HEK293 (cell line): ENCODE results near the gene MBLAC1.

Experiments
- GLI2 ChIP-seq: fragments of 450-650 bp; formaldehyde crosslinking; IDR thresholded peaks from 2 replicates; pipeline ENCODE4; 2017; ENCODE audit warnings: missing biosample characterization, missing genetic modification characterization, low read depth, borderline replicate concordance
- KLF17 ChIP-seq: fragments of 450-650 bp; formaldehyde crosslinking; IDR thresholded peaks from 2 replicates; pipeline ENCODE4 v1.5.1; 2016; ENCODE audit warnings: missing biosample characterization, missing genetic modification characterization
- MEIS1 ChIP-seq: sonication (generic); formaldehyde crosslinking; IDR thresholded peaks from 2 replicates; pipeline ENCODE4 v1.8.1; 2022; ENCODE audit warnings: missing genetic modification reagents, mild to moderate bottlenecking, borderline replicate concordance
- PRDM4 ChIP-seq: fragments of 450-650 bp; formaldehyde crosslinking; IDR thresholded peaks from 2 replicates; pipeline ENCODE4 v1.5.1; 2017; ENCODE audit warnings: missing biosample characterization, missing genetic modification characterization
- RBAK ChIP-seq: fragments of 450-650 bp; formaldehyde crosslinking; IDR thresholded peaks from 2 replicates; pipeline ENCODE4 v1.5.1; 2016; ENCODE audit warnings: missing biosample characterization, missing genetic modification characterization
- REST ChIP-seq: fragments of 450-650 bp; formaldehyde crosslinking; IDR thresholded peaks from 2 replicates; pipeline ENCODE4 v1.5.1; 2016; ENCODE audit warnings: missing biosample characterization, missing genetic modification characterization
- YY2 ChIP-seq: fragments of 450-650 bp; formaldehyde crosslinking; IDR thresholded peaks from 2 replicates; pipeline ENCODE4 v1.5.1; 2016; ENCODE audit warnings: missing biosample characterization, missing genetic modification characterization
- ZBTB26 ChIP-seq: fragments of 450-650 bp; formaldehyde crosslinking; optimal IDR thresholded peaks from 2 replicates; pipeline ENCODE3; 2016; ENCODE audit warnings: missing biosample characterization, mild to moderate bottlenecking, missing genetic modification characterization
- ZNF140 ChIP-seq: fragments of 450-650 bp; formaldehyde crosslinking; IDR thresholded peaks from 2 replicates; pipeline ENCODE4 v1.5.1; 2016; ENCODE audit warnings: missing biosample characterization, missing genetic modification characterization
- ZNF157 ChIP-seq: fragments of 450-650 bp; formaldehyde crosslinking; IDR thresholded peaks from 2 replicates; pipeline ENCODE4 v1.5.1; 2016; ENCODE audit warnings: missing biosample characterization, missing genetic modification characterization
- ZNF266 ChIP-seq: fragments of 450-650 bp; formaldehyde crosslinking; IDR thresholded peaks from 2 replicates; pipeline ENCODE4 v1.5.1; 2016; ENCODE audit warnings: missing biosample characterization, missing genetic modification characterization, low read depth
- ZNF354C ChIP-seq: fragments of 450-650 bp; formaldehyde crosslinking; IDR thresholded peaks from 2 replicates; pipeline ENCODE4 v1.5.1; 2016; ENCODE audit warnings: missing biosample characterization, missing genetic modification characterization, low read depth, borderline replicate concordance
- ZNF488 ChIP-seq: fragments of 450-650 bp; formaldehyde crosslinking; IDR thresholded peaks from 2 replicates; pipeline ENCODE4 v1.5.1; 2016; ENCODE audit warnings: missing biosample characterization, missing genetic modification characterization
- ZNF530 ChIP-seq: fragments of 450-650 bp; formaldehyde crosslinking; IDR thresholded peaks from 2 replicates; pipeline ENCODE4 v1.5.1; 2016; ENCODE audit warnings: low read depth, missing biosample characterization, missing genetic modification characterization
- ZNF654 ChIP-seq: fragments of 450-650 bp; formaldehyde crosslinking; IDR thresholded peaks from 2 replicates; pipeline ENCODE4 v1.5.1; 2016; ENCODE audit warnings: low read depth, missing biosample characterization, missing genetic modification characterization
- ZNF664 ChIP-seq: fragments of 450-650 bp; formaldehyde crosslinking; IDR thresholded peaks from 2 replicates; pipeline ENCODE4 v1.5.1; 2016; ENCODE audit warnings: missing biosample characterization, missing genetic modification characterization
- ZNF837 ChIP-seq: fragments of 450-650 bp; formaldehyde crosslinking; IDR thresholded peaks from 2 replicates; pipeline ENCODE4 v1.5.1; 2016; ENCODE audit warnings: missing biosample characterization, missing genetic modification characterization
- ZSCAN16 ChIP-seq: fragments of 450-650 bp; formaldehyde crosslinking; IDR thresholded peaks from 2 replicates; pipeline ENCODE4 v1.5.1; 2016; ENCODE audit warnings: missing biosample characterization, missing genetic modification characterization
- TF ChIP-seq, protein P1 (sequence below): fragments of 450-650 bp; formaldehyde crosslinking; IDR thresholded peaks from 2 replicates; pipeline ENCODE4 v1.5.1; 2016; ENCODE audit warnings: missing biosample characterization, missing genetic modification characterization
- TF ChIP-seq, protein P2 (sequence below): fragments of 450-650 bp; formaldehyde crosslinking; IDR thresholded peaks from 2 replicates; pipeline ENCODE4 v1.5.1; 2017; ENCODE audit warnings: missing biosample characterization, missing genetic modification characterization
- TF ChIP-seq, protein P3 (sequence below): fragments of 450-650 bp; formaldehyde crosslinking; IDR thresholded peaks from 2 replicates; pipeline ENCODE4 v1.5.1; 2016; ENCODE audit warnings: missing biosample characterization, missing genetic modification characterization
- TF ChIP-seq, protein P4 (sequence below): fragments of 450-650 bp; formaldehyde crosslinking; IDR thresholded peaks from 2 replicates; pipeline ENCODE4 v1.5.1; 2017; ENCODE audit warnings: missing biosample characterization, missing genetic modification characterization

The MBLAC1 gene

GRCh38 chr7:100101016-100101862, 25.5 kb upstream of the MBLAC1 start, which contains the start of the genes AP4M1 and MCM7 (continued):
- no peak for TF ChIP-seq ZSCAN16 (tag by site-specific recombination)
- no peak for TF ChIP-seq ZNF354C (tag by site-specific recombination)
- TF ChIP-seq, protein P1, sequence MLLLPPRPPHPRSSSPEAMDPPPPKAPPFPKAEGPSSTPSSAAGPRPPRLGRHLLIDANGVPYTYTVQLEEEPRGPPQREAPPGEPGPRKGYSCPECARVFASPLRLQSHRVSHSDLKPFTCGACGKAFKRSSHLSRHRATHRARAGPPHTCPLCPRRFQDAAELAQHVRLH = no peak; the same call in 1 of the 2 replicates
- TF ChIP-seq ZNF157 = peak; percentile 40; the same call in 1 of the 2 replicates
- TF ChIP-seq KLF17 (tag by site-specific recombination) = 0 out of 2 replicates have a peak, but pooled peaks have one; percentile 57
- TF ChIP-seq ZNF654 = no peak
- TF ChIP-seq ZBTB26 (tag by site-specific recombination) = peak; percentile 73
- TF ChIP-seq GLI2 (tag by site-specific recombination) = no peak
- TF ChIP-seq, protein P2, sequence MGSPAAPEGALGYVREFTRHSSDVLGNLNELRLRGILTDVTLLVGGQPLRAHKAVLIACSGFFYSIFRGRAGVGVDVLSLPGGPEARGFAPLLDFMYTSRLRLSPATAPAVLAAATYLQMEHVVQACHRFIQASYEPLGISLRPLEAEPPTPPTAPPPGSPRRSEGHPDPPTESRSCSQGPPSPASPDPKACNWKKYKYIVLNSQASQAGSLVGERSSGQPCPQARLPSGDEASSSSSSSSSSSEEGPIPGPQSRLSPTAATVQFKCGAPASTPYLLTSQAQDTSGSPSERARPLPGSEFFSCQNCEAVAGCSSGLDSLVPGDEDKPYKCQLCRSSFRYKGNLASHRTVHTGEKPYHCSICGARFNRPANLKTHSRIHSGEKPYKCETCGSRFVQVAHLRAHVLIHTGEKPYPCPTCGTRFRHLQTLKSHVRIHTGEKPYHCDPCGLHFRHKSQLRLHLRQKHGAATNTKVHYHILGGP (tag by site-specific recombination) = no peak
- TF ChIP-seq RBAK (tag by site-specific recombination) = no peak
- TF ChIP-seq ZNF530 (tag by site-specific recombination) = no peak
- peak; percentile 10; the same call in 1 of the 2 replicates for TF ChIP-seq PRDM4
- TF ChIP-seq MEIS1 (CRISPR knock-in tag) = no peak
- TF ChIP-seq ZNF266 (tag by site-specific recombination) = no peak
- TF ChIP-seq ZNF837 (tag by site-specific recombination) = 0 out of 2 replicates have a peak, but pooled peaks have one; percentile 32
- TF ChIP-seq ZNF664 (tag by site-specific recombination) = no peak
- TF ChIP-seq, protein P3, sequence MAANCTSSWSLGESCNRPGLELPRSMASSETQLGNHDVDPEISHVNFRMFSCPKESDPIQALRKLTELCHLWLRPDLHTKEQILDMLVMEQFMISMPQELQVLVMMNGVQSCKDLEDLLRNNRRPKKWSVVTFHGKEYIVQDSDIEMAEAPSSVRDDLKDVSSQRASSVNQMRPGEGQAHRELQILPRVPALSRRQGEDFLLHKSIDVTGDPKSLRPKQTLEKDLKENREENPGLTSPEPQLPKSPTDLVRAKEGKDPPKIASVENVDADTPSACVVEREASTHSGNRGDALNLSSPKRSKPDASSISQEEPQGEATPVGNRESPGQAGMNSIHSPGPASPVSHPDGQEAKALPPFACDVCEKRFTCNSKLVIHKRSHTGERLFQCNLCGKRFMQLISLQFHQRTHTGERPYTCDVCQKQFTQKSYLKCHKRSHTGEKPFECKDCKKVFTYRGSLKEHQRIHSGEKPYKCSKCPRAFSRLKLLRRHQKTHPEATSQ (tag by site-specific recombination) = no peak
- no peak for TF ChIP-seq ZNF140 (tag by site-specific recombination)
- no peak for TF ChIP-seq ZNF488
- TF ChIP-seq YY2 (tag by site-specific recombination) = no peak
- no peak for TF ChIP-seq REST (tag by site-specific recombination)
- TF ChIP-seq, protein P4, sequence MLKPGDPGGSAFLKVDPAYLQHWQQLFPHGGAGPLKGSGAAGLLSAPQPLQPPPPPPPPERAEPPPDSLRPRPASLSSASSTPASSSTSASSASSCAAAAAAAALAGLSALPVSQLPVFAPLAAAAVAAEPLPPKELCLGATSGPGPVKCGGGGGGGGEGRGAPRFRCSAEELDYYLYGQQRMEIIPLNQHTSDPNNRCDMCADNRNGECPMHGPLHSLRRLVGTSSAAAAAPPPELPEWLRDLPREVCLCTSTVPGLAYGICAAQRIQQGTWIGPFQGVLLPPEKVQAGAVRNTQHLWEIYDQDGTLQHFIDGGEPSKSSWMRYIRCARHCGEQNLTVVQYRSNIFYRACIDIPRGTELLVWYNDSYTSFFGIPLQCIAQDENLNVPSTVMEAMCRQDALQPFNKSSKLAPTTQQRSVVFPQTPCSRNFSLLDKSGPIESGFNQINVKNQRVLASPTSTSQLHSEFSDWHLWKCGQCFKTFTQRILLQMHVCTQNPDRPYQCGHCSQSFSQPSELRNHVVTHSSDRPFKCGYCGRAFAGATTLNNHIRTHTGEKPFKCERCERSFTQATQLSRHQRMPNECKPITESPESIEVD (tag by site-specific recombination) = no peak
